ENCODE data around the gene TGFBI.

- TF ChIP-seq CTCF (IDR thresholded peaks at IDR 0.05) (no peak), POLR2A (IDR thresholded peaks at IDR 0.05) (no peak)
These were observed 31.0 kb upstream of the TGFBI start for GRCh38 chr5:135997673-135998335.
